Upper lobe of right lung (tissue), 1 donor: ENCODE measurements around the gene MMP24OS. TPM values are rescaled to one million over a fixed set of nuclear protein-coding genes. Genes with fewer than 3 reads are reported as not detected.
A peak's percentile ranks its signal among the peaks of the same experiment; 100 is the strongest.

Experiments used
- ATAC-seq: fragments of 200-7000 bp; cut with Tn5 transposase; one replicate; pipeline ENCODE4 v1.9.1; 2020; ENCODE audit warnings: mild to moderate bottlenecking, moderate library complexity
- DNase-seq: peaks from one replicate; pipeline ENCODE4 v3.0.0-alpha.2; 2020
- H3K27ac ChIP-seq: fragments of 200-600 bp; one replicate; pipeline ENCODE4 v1.8.0; 2022
- H3K27me3 ChIP-seq: fragments of 200-600 bp; one replicate; pipeline ENCODE4 v1.8.0; 2022; ENCODE audit warnings: mild to moderate bottlenecking
- H3K36me3 ChIP-seq: fragments of 200-600 bp; one replicate; pipeline ENCODE4 v1.8.0; 2022
- H3K4me1 ChIP-seq: fragments of 200-600 bp; one replicate; pipeline ENCODE4 v1.8.0; 2022
- H3K4me3 ChIP-seq: fragments of 200-600 bp; one replicate; pipeline ENCODE4 v1.8.0; 2022; ENCODE audit warnings: mild to moderate bottlenecking
- H3K9me3 ChIP-seq: fragments of 200-600 bp; one replicate; pipeline ENCODE4 v1.8.0; 2022
- CTCF ChIP-seq: fragments of 200-600 bp; IDR thresholded peaks from one replicate; pipeline ENCODE4 v1.8.0; 2022; ENCODE audit warnings: antibody characterized with exemption
- intact Hi-C: fragments of 100-400 bp; cut with DNase I; formaldehyde crosslinking; loops from one replicate; pipeline ENCODE4 v1.11.0; 2022
- total RNA-seq: library from RNA; stranded (reverse); fragmentation: NEBNext Ultra II Directional; extraction: Animal tissue kit (Norgen Biotek cat#: 25700); gene quantifications from one replicate; pipeline ENCODE4 v1.2.1, GENCODE V29; 2021
- donor health status: DM: no; HTN: yes; CAD: no; lungs with severe emphysema.

Gene MMP24OS
- total RNA-seq, 1 donor from 2014 or later = 85.2 TPM

DNA sequence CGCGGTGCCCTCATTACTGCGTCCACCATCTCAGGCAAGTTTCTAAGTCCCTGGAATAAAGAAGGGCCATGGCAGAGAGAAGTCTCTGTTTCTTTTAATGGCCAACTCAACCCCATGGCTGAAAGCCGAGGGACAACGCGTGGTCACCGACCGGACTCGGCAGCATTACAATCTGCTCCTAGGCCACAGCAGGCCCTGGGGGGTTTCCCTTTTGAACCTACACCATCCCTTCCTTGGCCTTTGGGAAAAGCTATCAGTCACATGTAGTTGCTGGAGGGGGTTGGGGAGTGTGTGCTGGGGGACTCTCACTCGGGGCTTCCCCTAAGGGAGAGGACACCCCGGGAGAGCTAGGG is 25.4 kb upstream of the MMP24OS start:
- no peak for ATAC-seq
- Histone ChIP-seq H3K4me3 (no peak overlapping the region), H3K9me3 (no peaks in the 10 kb centered on the region), H3K27ac (no peak overlapping the region), H3K36me3 (peaks cover 6% of the 10 kb centered on the region), H3K27me3 (no peaks in the 10 kb centered on the region), H3K4me1 (no peaks in the 10 kb centered on the region)
- DNase-seq = peak; percentile 26
- intact Hi-C loops = loop anchor here (5.0 kb wide), 1 partner anchor 139 kb away; no protein-coding TSS in a partner anchor
- TF ChIP-seq CTCF = no peak

DNA sequence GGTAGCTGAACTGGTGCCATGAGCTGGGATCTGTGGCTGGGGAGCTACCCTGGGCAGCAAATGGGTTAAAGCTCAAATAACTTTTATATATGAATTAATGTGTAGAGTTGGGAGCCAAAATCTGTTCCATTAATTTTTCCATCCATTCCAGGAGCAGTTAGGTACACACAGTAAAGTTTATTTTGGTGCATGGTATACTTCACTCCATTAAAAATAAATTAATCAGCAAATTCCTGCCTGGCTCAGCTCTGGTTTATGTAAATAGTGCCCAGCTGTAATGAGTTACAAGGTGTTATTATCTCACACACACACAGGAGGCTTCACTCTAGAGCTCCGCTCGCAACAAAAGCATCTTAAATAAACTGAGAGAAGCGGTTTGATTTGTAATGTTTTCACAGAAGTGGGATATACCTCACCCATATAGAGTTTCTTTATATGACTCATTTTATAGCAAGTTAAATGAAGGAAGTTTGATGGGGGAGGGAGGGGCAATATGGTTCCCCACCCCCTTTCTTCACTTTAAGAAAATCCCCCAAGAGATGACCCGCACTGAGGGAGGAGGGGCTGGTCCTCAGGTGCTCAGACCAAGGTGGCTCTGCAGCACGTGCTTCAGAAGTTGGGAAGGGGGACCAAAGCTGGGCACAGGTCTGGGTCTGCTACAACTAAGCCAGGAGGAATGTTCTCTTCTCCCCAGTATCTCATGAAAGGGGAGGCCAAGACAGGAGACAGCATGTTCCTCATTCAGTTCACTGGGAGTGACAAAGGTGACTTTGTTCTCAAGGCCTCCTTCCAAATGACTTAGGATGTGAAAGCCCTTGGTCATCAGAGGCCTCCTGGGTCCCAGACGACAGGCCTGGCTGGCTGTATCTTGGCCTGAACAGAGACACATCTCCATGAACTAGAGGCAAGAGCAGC is 24.8 kb upstream of the MMP24OS start:
- no peaks in the 10 kb centered on the region for H3K4me1 ChIP-seq
- no peak overlapping the region for H3K27ac ChIP-seq

GRCh38 chr20:35301426-35301825 is 23.5 kb upstream of the MMP24OS start:
- no peak overlapping the region for H3K4me3 ChIP-seq
- H3K27ac ChIP-seq = no peak overlapping the region
- no peak for ATAC-seq
- no peaks in the 10 kb centered on the region for H3K27me3 ChIP-seq
- TF ChIP-seq CTCF = no peak
- H3K9me3 ChIP-seq = no peaks in the 10 kb centered on the region
- no peaks in the 10 kb centered on the region for H3K4me1 ChIP-seq
- DNase-seq = no peak
- peaks cover 6% of the 10 kb centered on the region for H3K36me3 ChIP-seq
- intact Hi-C loops = loop anchor here (5.0 kb wide), 1 partner anchor 141 kb away; no protein-coding TSS in a partner anchor

More for the DNA sequence above, 24.8 kb upstream of the MMP24OS start:
- H3K27me3 ChIP-seq = no peaks in the 10 kb centered on the region
- peak; percentile 20 for DNase-seq
- no peak for ATAC-seq
- no peaks in the 10 kb centered on the region for H3K9me3 ChIP-seq
- peaks cover 6% of the 10 kb centered on the region for H3K36me3 ChIP-seq
- intact Hi-C loops = loop anchor here (5.0 kb wide), 1 partner anchor 140 kb away; no protein-coding TSS in a partner anchor
- no peak for TF ChIP-seq CTCF
- H3K4me3 ChIP-seq = no peak overlapping the region

DNA sequence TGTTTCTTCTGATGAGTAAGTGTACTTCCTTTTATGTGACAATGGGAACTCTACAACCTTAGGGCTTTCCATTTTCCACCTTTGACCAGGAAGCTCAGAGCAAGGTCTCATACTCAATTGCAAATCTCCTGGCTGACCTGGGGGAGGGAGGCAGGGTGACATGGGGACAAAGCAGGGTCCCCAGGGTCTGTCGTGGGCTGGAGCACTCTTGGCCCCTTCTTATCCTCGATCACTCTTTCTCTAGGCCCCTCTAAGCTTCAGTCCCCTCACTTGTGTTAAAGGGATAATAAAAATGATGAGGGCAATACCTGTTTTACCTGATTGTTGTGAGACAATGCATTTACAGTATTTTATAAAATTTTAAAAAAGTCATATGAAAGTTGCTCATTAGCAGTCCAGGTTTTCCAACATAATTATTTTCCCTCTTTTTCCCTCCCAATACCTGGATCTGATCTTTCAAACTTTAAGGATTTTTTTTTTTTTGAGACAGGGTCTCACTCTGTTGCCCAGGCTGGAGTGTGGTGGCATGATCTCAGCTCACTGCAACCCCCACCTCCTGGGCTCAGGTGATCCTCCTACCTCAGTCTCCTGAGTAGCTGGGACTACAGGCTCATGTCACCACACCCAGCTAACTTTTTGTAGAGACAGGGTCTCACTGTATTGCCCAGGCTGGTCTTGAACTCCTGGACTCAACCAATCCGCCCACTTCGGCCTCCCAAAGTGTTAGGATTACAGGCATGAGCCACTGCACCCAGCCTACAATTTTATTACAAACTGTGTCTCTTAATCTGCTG is 22.7 kb upstream of the MMP24OS start:
- Histone ChIP-seq H3K36me3 (no peaks in the 10 kb centered on the region), H3K9me3 (no peaks in the 10 kb centered on the region), H3K4me3 (no peak overlapping the region), H3K27ac (no peak overlapping the region), H3K27me3 (no peaks in the 10 kb centered on the region), H3K4me1 (no peaks in the 10 kb centered on the region)
- intact Hi-C loops = loop anchor here (5.0 kb wide), 1 partner anchor 142 kb away; no protein-coding TSS in a partner anchor
- DNase-seq (no peak), ATAC-seq (no peak)
- no peak for TF ChIP-seq CTCF

DNA sequence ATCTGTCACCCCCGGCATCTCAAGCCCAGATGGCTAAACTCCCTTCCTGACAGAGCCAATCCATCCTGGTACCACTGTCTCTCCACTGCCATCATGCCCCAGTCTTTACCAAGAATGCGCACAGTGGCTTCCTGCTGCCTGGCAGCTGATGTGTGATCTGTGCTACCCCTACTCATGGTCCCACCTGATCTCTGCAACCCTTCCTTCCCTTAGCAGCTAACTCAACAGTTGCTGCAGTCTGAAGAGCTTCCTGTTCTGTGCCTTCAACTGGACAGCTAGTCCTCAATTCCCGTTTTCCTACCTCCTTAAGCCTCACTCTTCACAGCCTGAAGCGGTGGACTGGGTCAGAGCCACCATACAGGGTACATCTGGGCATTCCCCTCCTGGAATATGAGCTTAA is 21.9 kb upstream of the MMP24OS start:
- no peaks in the 10 kb centered on the region for H3K36me3 ChIP-seq
- intact Hi-C loops = loop anchor here (5.0 kb wide), 1 partner anchor 143 kb away; no protein-coding TSS in a partner anchor
- no peaks in the 10 kb centered on the region for H3K9me3 ChIP-seq
- DNase-seq = peak; percentile 27
- no peak overlapping the region for H3K4me3 ChIP-seq
- H3K4me1 ChIP-seq = no peaks in the 10 kb centered on the region
- TF ChIP-seq CTCF = no peak
- H3K27ac ChIP-seq = no peak overlapping the region
- no peak for ATAC-seq
- H3K27me3 ChIP-seq = no peaks in the 10 kb centered on the region
